GM19351 (cell line): ENCODE measurements around the gene RUVBL2.

Experiments
- ATAC-seq: cut with Tn5 transposase; IDR thresholded peaks from one replicate; pipeline ENCODE4 v1.9.1; 2021; ENCODE audit warnings: mild to moderate bottlenecking, moderate library complexity; ENCODE audit not compliant: unreplicated experiment

The RUVBL2 gene

GRCh38 chr19:48987323-48987722, 6.4 kb upstream of the RUVBL2 start:
- ATAC-seq: no peak

- ATAC-seq: no peak
These were observed 5.4 kb upstream of the RUVBL2 start for GRCh38 chr19:48988286-48988685.

GRCh38 chr19:48988860-48989259, 4.8 kb upstream of the RUVBL2 start:
- no peak for ATAC-seq

GRCh38 chr19:48989701-48990291, 3.9 kb upstream of the RUVBL2 start:
- no peak for ATAC-seq

GRCh38 chr19:48990400-48990799, 3.3 kb upstream of the RUVBL2 start:
- no peak for ATAC-seq

- no peak for ATAC-seq
These were observed 2.6 kb upstream of the RUVBL2 start for GRCh38 chr19:48991011-48991609.

- ATAC-seq: no peak
These were observed 1.7 kb upstream of the RUVBL2 start for GRCh38 chr19:48991873-48992580.

- ATAC-seq: no peak
These were observed 1.0 kb upstream of the RUVBL2 start for GRCh38 chr19:48992581-48993174.

- ATAC-seq: no peak
These were observed 324 bp downstream of the RUVBL2 start for GRCh38 chr19:48994035-48994386.

GRCh38 chr19:48997972-48998371, 4.3 kb downstream of the RUVBL2 start:
- no peak for ATAC-seq

- ATAC-seq: no peak
These were observed 6.0 kb downstream of the RUVBL2 start for GRCh38 chr19:48999481-49000325.

- ATAC-seq: no peak
These were observed 10.4 kb downstream of the RUVBL2 start for GRCh38 chr19:49004133-49004532.

- ATAC-seq: no peak
These were observed 11.4 kb downstream of the RUVBL2 start for GRCh38 chr19:49004964-49005614.

- ATAC-seq: no peak
These were observed 13.2 kb downstream of the RUVBL2 start for GRCh38 chr19:49006905-49007304.

GRCh38 chr19:49009828-49010227, 16.1 kb downstream of the RUVBL2 start:
- no peak for ATAC-seq

GRCh38 chr19:49010453-49010852, 16.8 kb downstream of the RUVBL2 start:
- ATAC-seq: no peak

GRCh38 chr19:49011194-49011593, 17.5 kb downstream of the RUVBL2 start:
- no peak for ATAC-seq

GRCh38 chr19:49014123-49014869, 20.6 kb downstream of the RUVBL2 start:
- no peak for ATAC-seq

GRCh38 chr19:49014870-49015255, 21.2 kb downstream of the RUVBL2 start:
- ATAC-seq: no peak
